H9 (cell line): ENCODE data around the gene SNRNP70. TPM values are rescaled to one million over a fixed set of nuclear protein-coding genes. Genes with fewer than 3 reads are reported as not detected.
A peak's percentile ranks its signal among the peaks of the same experiment; 100 is the strongest.
"Not testable (repeated sequence)": the region's sequence is repeated elsewhere in the genome, so short reads cannot be mapped to it uniquely, and the experiment has no call there.

Experiments used
- DNase-seq: peaks from one replicate; pipeline ENCODE4 v3.0.0-alpha.2; 2017
- H2AFZ ChIP-seq: one replicate; pipeline ENCODE4 v1.6.1; 2013; ENCODE audit warnings: mild to moderate bottlenecking, low read length, control low read depth, moderate library complexity
- H2AK5ac ChIP-seq: 2 replicates; pipeline ENCODE4 v1.6.1; 2013; ENCODE audit warnings: low read length, control low read depth, mixed read lengths; ENCODE audit not compliant: insufficient read length
- H2BK120ac ChIP-seq: one replicate; pipeline ENCODE4 v1.6.1; 2013; ENCODE audit warnings: low read depth, mild to moderate bottlenecking, low read length, control low read depth, inconsistent platforms; ENCODE audit not compliant: poor library complexity, severe bottlenecking
- H2BK12ac ChIP-seq: 2 replicates; pipeline ENCODE4 v1.6.1; 2013; ENCODE audit warnings: low read length, control low read depth, mixed read lengths, low read depth; ENCODE audit not compliant: insufficient read length
- H2BK15ac ChIP-seq: 2 replicates; pipeline ENCODE4 v1.6.1; 2013; ENCODE audit warnings: low read depth, low read length, control low read depth
- H2BK20ac ChIP-seq: one replicate; pipeline ENCODE4 v1.6.1; 2013; ENCODE audit warnings: low read depth, mild to moderate bottlenecking, low read length, control low read depth, inconsistent platforms; ENCODE audit not compliant: poor library complexity, severe bottlenecking
- H2BK5ac ChIP-seq: 2 replicates; pipeline ENCODE4 v1.6.1; 2013; ENCODE audit warnings: low read length, control low read depth, mixed read lengths; ENCODE audit not compliant: insufficient read length
- H3K14ac ChIP-seq: 2 replicates; pipeline ENCODE4 v1.6.1; 2013; ENCODE audit warnings: low read length, control low read depth; ENCODE audit not compliant: insufficient read depth
- H3K18ac ChIP-seq: 2 replicates; pipeline ENCODE4 v1.6.1; 2013; ENCODE audit warnings: low read depth, mild to moderate bottlenecking, mixed read lengths, low read length, control low read depth; ENCODE audit not compliant: insufficient read length
- H3K23ac ChIP-seq: 2 replicates; pipeline ENCODE4 v1.6.1; 2013; ENCODE audit warnings: low read length, control low read depth, mixed read lengths, low read depth; ENCODE audit not compliant: insufficient read length
- H3K23me2 ChIP-seq: 2 replicates; pipeline ENCODE4 v1.6.1; 2013; ENCODE audit warnings: low read depth, mild to moderate bottlenecking, mixed read lengths, low read length, control low read depth; ENCODE audit not compliant: insufficient read length, poor library complexity, severe bottlenecking
- H3K27ac ChIP-seq: 2 replicates; pipeline ENCODE4 v1.5.1; 2013; ENCODE audit warnings: low read length, control low read depth, mixed read lengths, low read depth; ENCODE audit not compliant: insufficient read length
- H3K27me3 ChIP-seq: 2 replicates; pipeline ENCODE4 v1.6.1; 2013; ENCODE audit warnings: low read length, control low read depth, inconsistent platforms; ENCODE audit not compliant: insufficient read depth
- H3K4ac ChIP-seq: 2 replicates; pipeline ENCODE4 v1.6.1; 2013; ENCODE audit warnings: low read depth, mild to moderate bottlenecking, control low read depth, inconsistent platforms, low read length, moderate library complexity
- H3K4me1 ChIP-seq: 2 replicates; pipeline ENCODE4 v1.6.1; 2013; ENCODE audit warnings: low read length, control low read depth, inconsistent platforms; ENCODE audit not compliant: insufficient read depth
- H3K4me2 ChIP-seq: 2 replicates; pipeline ENCODE4 v1.6.1; 2013; ENCODE audit warnings: low read length, control low read depth, mixed read lengths; ENCODE audit not compliant: insufficient read length, insufficient read depth
- H3K56ac ChIP-seq: 2 replicates; pipeline ENCODE4 v1.6.1; 2013; ENCODE audit warnings: low read depth, mild to moderate bottlenecking, mixed read lengths, low read length, control low read depth; ENCODE audit not compliant: insufficient read length
- H3K79me1 ChIP-seq: 2 replicates; pipeline ENCODE4 v1.6.1; 2013; ENCODE audit warnings: low read depth, mild to moderate bottlenecking, moderate library complexity, low read length, control low read depth, inconsistent platforms; ENCODE audit not compliant: insufficient read depth, poor library complexity, severe bottlenecking
- H3K79me2 ChIP-seq: 2 replicates; pipeline ENCODE4 v1.6.1; 2013; ENCODE audit warnings: low read length, control low read depth, inconsistent platforms; ENCODE audit not compliant: insufficient read depth
- H3K9ac ChIP-seq: 2 replicates; pipeline ENCODE4 v1.6.1; 2013; ENCODE audit warnings: low read length, control low read depth, mixed read lengths; ENCODE audit not compliant: insufficient read length; ENCODE audit errors: extremely low read depth
- H3K9me3 ChIP-seq: one replicate; pipeline ENCODE4 v1.6.1; 2013; ENCODE audit warnings: low read depth, low read length, inconsistent platforms; ENCODE audit not compliant: control insufficient read depth
- H3T11ph ChIP-seq: one replicate; pipeline ENCODE4 v1.6.1; 2013; ENCODE audit warnings: mild to moderate bottlenecking, low read length, control low read depth, inconsistent platforms
- H4K20me1 ChIP-seq: one replicate; pipeline ENCODE4 v1.6.1; 2013; ENCODE audit not compliant: control insufficient read depth, insufficient read length, insufficient read depth
- H4K5ac ChIP-seq: 2 replicates; pipeline ENCODE4 v1.6.1; 2013; ENCODE audit warnings: low read depth, mild to moderate bottlenecking, mixed read lengths, low read length, control low read depth; ENCODE audit not compliant: insufficient read length
- H4K8ac ChIP-seq: replicated peaks from 2 replicates; pipeline ENCODE4 v1.6.1; 2013; ENCODE audit warnings: low read length, control low read depth, mixed read lengths, low read depth; ENCODE audit not compliant: insufficient read length
- H4K91ac ChIP-seq: 2 replicates; pipeline ENCODE4 v1.6.1; 2013; ENCODE audit warnings: low read depth, mild to moderate bottlenecking, moderate library complexity, mixed read lengths, low read length, control low read depth; ENCODE audit not compliant: insufficient read length
- H3K27ac Mint-ChIP-seq, 3 experiments: 2 replicates in 2 of 3; 3 replicates in 1 of 3; pipeline ENCODE4 v1.8.0; 2020 to 2021; ENCODE audit warnings: mixed read lengths in 3 of 3, mild to moderate bottlenecking in 1 of 3, moderate library complexity in 1 of 3
- H3K27me3 Mint-ChIP-seq: 2 replicates; pipeline ENCODE4 v1.8.0; 2021; ENCODE audit warnings: low read depth, mild to moderate bottlenecking, moderate library complexity, mixed read lengths
- H3K36me3 Mint-ChIP-seq, 3 experiments: 2 replicates in 2 of 3; 3 replicates in 1 of 3; pipeline ENCODE4 v1.8.0; 2020 to 2021; ENCODE audit warnings: low read depth in 3 of 3, mixed read lengths in 3 of 3; ENCODE audit not compliant: insufficient read depth in 1 of 3
- H3K4me1 Mint-ChIP-seq, 2 experiments: 2 replicates each; pipeline ENCODE4 v1.8.0; 2020; ENCODE audit warnings: mixed read lengths in 2 of 2
- H3K4me3 Mint-ChIP-seq, 2 experiments: 2 replicates in 1 of 2; 3 replicates in 1 of 2; pipeline ENCODE4 v1.8.0; 2020 to 2021; ENCODE audit warnings: mild to moderate bottlenecking in 2 of 2, mixed read lengths in 2 of 2, moderate library complexity in 1 of 2
- H3K9me3 Mint-ChIP-seq, 2 experiments: 2 replicates in 1 of 2; 3 replicates in 1 of 2; pipeline ENCODE4 v1.8.0; 2020; ENCODE audit warnings: mild to moderate bottlenecking in 2 of 2, mixed read lengths in 2 of 2, moderate library complexity in 1 of 2
- CTCF ChIP-seq: fragments of 200-600 bp; sonication (generic); conservative IDR thresholded peaks from 3 replicates; pipeline ENCODE4 v1.8.0; 2021; ENCODE audit warnings: antibody characterized with exemption, mild to moderate bottlenecking
- WGBS: extraction: QIAGEN DNeasy Blood & Tissue Kit; methylation state at CpG from one replicate; pipeline ENCODE4 v1.1.7; 2013; ENCODE audit warnings: missing lambda C conversion rate, low lambda C conversion rate, mixed read lengths; ENCODE audit not compliant: insufficient read length; ENCODE audit errors: extremely low coverage; 5-methylcytosine and 5-hydroxymethylcytosine counted together
- total RNA-seq: library from RNA; stranded (reverse); gene quantifications from 2 replicates; pipeline ENCODE4 v1.2.1, GENCODE V29; 2021

Gene SNRNP70
- total RNA-seq, 1 experiment from 2014 or later, result 295 TPM

GRCh38 chr19:49120868-49121267, 35.6 kb downstream of the SNRNP70 start:
- TF ChIP-seq CTCF, result no peak
- H3K18ac ChIP-seq, result no peak overlapping the region
- H2BK15ac ChIP-seq, result no peak overlapping the region
- H3K36me3 Mint-ChIP-seq, result peaks cover 0 to 4% (median 0%) of the 10 kb centered on the region in 3 experiments; a peak in 1 of 7 replicates
- no peak overlapping the region for H2AK5ac ChIP-seq
- peaks cover 9% of the 10 kb centered on the region; the same call in 1 of the 2 replicates for H3K27me3 ChIP-seq
- H2AFZ ChIP-seq, result no peak overlapping the region
- no peak overlapping the region for H3T11ph ChIP-seq
- H3K9ac ChIP-seq, result no peak overlapping the region
- peaks cover 37% of the 10 kb centered on the region for H3K27me3 Mint-ChIP-seq
- H3K23me2 ChIP-seq, result peaks cover 7% of the 10 kb centered on the region
- no peak overlapping the region for H3K23ac ChIP-seq
- H2BK120ac ChIP-seq, result no peak overlapping the region
- H3K4me3 Mint-ChIP-seq, result peak overlapping the region; percentile 50 to 71
- no peak overlapping the region for H3K27ac ChIP-seq
- H3K56ac ChIP-seq, result no peak overlapping the region
- H3K14ac ChIP-seq, result no peak overlapping the region
- no peaks in the 10 kb centered on the region; a peak in 1 of 5 replicates for H3K9me3 Mint-ChIP-seq
- H4K8ac ChIP-seq, result no peak overlapping the region
- H2BK12ac ChIP-seq, result no peak overlapping the region
- H2BK20ac ChIP-seq, result no peak overlapping the region
- peaks cover 3% of the 10 kb centered on the region; the same call in 1 of the 2 replicates for H3K4me1 ChIP-seq
- no peak overlapping the region for H2BK5ac ChIP-seq
- no CpG with 5 or more reads among the region's 2 CpGs for WGBS
- no peaks in the 10 kb centered on the region for H4K20me1 ChIP-seq
- H4K5ac ChIP-seq, result no peak overlapping the region
- H3K4me1 Mint-ChIP-seq, result peaks cover 20 to 31% of the 10 kb centered on the region in 2 experiments
- no peaks in the 10 kb centered on the region for H3K79me2 ChIP-seq
- H4K91ac ChIP-seq, result no peak overlapping the region
- H3K9me3 ChIP-seq, result no peaks in the 10 kb centered on the region
- H3K4me2 ChIP-seq, result no peak overlapping the region
- no peaks in the 10 kb centered on the region for H3K79me1 ChIP-seq
- H3K4ac ChIP-seq, result no peak overlapping the region
- no peak overlapping the region for H3K27ac Mint-ChIP-seq
- DNase-seq, result no peak

DNA sequence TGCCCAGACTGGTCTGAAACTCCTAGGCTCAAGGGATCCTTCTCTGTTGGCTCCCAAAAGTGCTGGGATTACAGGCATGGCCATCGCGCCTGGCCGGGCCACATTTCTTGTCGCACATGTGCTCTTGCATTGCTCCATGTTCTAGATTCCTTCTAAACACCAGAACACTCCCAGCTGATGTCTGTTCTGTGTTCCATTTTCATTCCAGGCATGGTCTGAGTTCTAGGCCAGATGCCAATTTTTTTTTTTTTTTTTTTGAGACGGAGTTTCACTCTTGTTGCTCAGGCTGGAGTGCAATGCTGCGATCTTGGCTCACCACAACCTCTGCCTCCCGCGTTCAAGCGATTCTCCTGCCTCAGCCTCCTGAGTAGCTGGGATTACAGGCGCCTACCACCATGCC, 36.6 kb downstream of the SNRNP70 start:
- not testable (repeated sequence) for DNase-seq, H3K9me3 Mint-ChIP-seq, H3K4me3 Mint-ChIP-seq, H3K27ac Mint-ChIP-seq, H3K79me2 ChIP-seq, H3K18ac ChIP-seq, H2AFZ ChIP-seq, H3K79me1 ChIP-seq, H3K4me2 ChIP-seq, H3T11ph ChIP-seq, H3K4ac ChIP-seq, H2AK5ac ChIP-seq, H2BK12ac ChIP-seq, H3K36me3 Mint-ChIP-seq, H3K14ac ChIP-seq, H3K9me3 ChIP-seq, H2BK20ac ChIP-seq, H4K20me1 ChIP-seq, H4K91ac ChIP-seq, H2BK5ac ChIP-seq, H2BK120ac ChIP-seq, H3K56ac ChIP-seq, H3K27me3 ChIP-seq, H4K8ac ChIP-seq, H3K4me1 ChIP-seq, H3K27ac ChIP-seq, H3K23me2 ChIP-seq, H2BK15ac ChIP-seq, H4K5ac ChIP-seq, H3K9ac ChIP-seq, H3K23ac ChIP-seq
- Mint-ChIP-seq H3K27me3 (peaks cover 36% of the 10 kb centered on the region), H3K4me1 (peaks cover 20 to 31% of the 10 kb centered on the region in 2 experiments)
- no CpG with 5 or more reads among the region's 10 CpGs for WGBS
